ENCODE data around the gene SLC4A9. TPM values are rescaled to one million over a fixed set of nuclear protein-coding genes. Genes with fewer than 3 reads are reported as not detected.

SLC4A9 gene, protein sequence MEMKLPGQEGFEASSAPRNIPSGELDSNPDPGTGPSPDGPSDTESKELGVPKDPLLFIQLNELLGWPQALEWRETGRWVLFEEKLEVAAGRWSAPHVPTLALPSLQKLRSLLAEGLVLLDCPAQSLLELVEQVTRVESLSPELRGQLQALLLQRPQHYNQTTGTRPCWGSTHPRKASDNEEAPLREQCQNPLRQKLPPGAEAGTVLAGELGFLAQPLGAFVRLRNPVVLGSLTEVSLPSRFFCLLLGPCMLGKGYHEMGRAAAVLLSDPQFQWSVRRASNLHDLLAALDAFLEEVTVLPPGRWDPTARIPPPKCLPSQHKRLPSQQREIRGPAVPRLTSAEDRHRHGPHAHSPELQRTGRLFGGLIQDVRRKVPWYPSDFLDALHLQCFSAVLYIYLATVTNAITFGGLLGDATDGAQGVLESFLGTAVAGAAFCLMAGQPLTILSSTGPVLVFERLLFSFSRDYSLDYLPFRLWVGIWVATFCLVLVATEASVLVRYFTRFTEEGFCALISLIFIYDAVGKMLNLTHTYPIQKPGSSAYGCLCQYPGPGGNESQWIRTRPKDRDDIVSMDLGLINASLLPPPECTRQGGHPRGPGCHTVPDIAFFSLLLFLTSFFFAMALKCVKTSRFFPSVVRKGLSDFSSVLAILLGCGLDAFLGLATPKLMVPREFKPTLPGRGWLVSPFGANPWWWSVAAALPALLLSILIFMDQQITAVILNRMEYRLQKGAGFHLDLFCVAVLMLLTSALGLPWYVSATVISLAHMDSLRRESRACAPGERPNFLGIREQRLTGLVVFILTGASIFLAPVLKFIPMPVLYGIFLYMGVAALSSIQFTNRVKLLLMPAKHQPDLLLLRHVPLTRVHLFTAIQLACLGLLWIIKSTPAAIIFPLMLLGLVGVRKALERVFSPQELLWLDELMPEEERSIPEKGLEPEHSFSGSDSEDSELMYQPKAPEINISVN
- total RNA-seq (not detected in 2 replicates), polyA plus RNA-seq (0.06 TPM in 1 of 2 replicates, not detected in the other)

DNA sequence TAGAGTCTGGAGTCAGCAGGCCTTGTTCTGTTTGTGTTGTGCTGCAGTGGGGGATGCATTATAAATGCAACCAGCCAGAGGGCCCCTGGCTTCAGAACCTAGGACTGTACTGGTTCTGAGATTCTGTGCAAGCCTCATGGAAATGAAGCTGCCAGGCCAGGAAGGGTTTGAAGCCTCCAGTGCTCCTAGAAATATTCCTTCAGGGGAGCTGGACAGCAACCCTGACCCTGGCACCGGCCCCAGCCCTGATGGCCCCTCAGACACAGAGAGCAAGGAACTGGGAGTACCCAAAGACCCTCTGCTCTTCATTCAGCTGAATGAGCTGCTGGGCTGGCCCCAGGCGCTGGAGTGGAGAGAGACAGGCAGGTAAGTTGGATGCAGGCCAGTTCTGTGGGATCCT is at the start of gene SLC4A9:
Gene SLC4A9, plus strand, starts transcription at position 94 of the 400 bp plus-strand sequence. Its CDS starts 43 bp downstream, at position 137.
- TF ChIP-seq, protein P1, sequence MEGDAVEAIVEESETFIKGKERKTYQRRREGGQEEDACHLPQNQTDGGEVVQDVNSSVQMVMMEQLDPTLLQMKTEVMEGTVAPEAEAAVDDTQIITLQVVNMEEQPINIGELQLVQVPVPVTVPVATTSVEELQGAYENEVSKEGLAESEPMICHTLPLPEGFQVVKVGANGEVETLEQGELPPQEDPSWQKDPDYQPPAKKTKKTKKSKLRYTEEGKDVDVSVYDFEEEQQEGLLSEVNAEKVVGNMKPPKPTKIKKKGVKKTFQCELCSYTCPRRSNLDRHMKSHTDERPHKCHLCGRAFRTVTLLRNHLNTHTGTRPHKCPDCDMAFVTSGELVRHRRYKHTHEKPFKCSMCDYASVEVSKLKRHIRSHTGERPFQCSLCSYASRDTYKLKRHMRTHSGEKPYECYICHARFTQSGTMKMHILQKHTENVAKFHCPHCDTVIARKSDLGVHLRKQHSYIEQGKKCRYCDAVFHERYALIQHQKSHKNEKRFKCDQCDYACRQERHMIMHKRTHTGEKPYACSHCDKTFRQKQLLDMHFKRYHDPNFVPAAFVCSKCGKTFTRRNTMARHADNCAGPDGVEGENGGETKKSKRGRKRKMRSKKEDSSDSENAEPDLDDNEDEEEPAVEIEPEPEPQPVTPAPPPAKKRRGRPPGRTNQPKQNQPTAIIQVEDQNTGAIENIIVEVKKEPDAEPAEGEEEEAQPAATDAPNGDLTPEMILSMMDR (IDR thresholded peaks at IDR 0.05; ENCODE audit: low read depth, low read length) = no peak
- Histone ChIP-seq H3K27me3 (peaks cover 12% of the 10 kb centered on the region), H3K4me1 (ENCODE audit: low read depth) (no peaks in the 10 kb centered on the region), H3K27ac (no peak within 1 kb of the TSS), H3K36me3 (no peaks in the 10 kb centered on the region), H3K9me3 (ENCODE audit: low read depth) (no peaks in the 10 kb centered on the region), H3K4me3 (no peak within 1 kb of the TSS)
- DNase-seq (ENCODE audit: low read depth in 1 of 2, low spot score in 1 of 2) = no peak

DNA sequence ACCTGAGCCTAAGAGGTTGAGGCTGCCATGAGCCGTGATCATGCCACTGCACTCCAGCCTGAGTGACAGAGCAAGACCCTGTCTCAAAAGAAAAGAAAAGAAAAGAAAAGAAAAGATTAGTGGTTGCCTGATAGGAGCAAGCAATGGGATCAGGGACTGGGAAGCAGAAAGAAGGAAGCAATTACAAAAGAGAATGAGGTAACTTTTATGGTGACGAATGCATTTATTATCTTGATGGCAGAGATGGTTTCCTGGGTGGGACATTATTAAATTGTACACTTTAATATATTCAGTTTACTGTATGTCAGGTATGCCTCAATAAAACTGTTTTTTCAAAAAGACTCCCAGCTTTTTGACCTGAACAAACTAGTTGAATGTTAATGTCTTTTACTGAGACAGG is 49.6 kb upstream of the SLC4A9 start:
- H3K4me1 ChIP-seq (ENCODE audit: low read depth) = peaks cover 20% of the 10 kb centered on the region
- H3K27ac ChIP-seq = peak overlapping the region; percentile 50
- H3K4me3 ChIP-seq = no peak overlapping the region
- no peaks in the 10 kb centered on the region for H3K36me3 ChIP-seq
- DNase-seq (ENCODE audit: low read depth in 1 of 2, low spot score in 1 of 2) = no peak
- no peaks in the 10 kb centered on the region for H3K9me3 ChIP-seq (ENCODE audit: low read depth)
- TF ChIP-seq, protein P1 (IDR thresholded peaks at IDR 0.05; ENCODE audit: low read depth, low read length) = no peak
- H3K27me3 ChIP-seq = no peaks in the 10 kb centered on the region

DNA sequence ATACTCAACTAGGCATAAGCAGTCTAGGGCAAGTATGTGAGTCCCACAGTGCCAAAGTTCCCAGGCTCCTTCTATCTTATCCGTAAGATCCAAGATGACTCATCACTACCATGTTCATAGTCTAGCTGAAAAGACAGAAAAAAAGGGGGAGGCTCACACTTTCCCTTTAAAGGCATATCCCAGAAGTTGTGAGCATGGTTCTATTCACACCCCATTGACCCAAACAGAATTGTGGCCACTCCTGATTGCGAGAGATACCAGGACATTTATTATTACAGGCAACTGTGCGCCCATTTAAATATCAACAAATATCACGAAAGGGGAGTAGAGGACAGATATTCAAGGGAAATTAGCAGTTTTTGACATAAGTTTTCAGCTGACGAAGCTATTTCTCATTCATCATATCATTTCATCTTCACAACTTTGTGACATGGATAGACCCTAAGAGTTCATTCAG is 49.0 kb upstream of the SLC4A9 start:
- Histone ChIP-seq H3K27me3 (no peaks in the 10 kb centered on the region), H3K9me3 (ENCODE audit: low read depth) (no peaks in the 10 kb centered on the region), H3K27ac (peak overlapping the region; percentile 50), H3K4me3 (no peak overlapping the region), H3K36me3 (no peaks in the 10 kb centered on the region), H3K4me1 (ENCODE audit: low read depth) (peaks cover 20% of the 10 kb centered on the region)
- TF ChIP-seq, protein P1 (IDR thresholded peaks at IDR 0.05; ENCODE audit: low read depth, low read length) = no peak
- peak in 1 of 2 donors; percentile 86 for DNase-seq (ENCODE audit: low read depth in 1 of 2, low spot score in 1 of 2)

DNA sequence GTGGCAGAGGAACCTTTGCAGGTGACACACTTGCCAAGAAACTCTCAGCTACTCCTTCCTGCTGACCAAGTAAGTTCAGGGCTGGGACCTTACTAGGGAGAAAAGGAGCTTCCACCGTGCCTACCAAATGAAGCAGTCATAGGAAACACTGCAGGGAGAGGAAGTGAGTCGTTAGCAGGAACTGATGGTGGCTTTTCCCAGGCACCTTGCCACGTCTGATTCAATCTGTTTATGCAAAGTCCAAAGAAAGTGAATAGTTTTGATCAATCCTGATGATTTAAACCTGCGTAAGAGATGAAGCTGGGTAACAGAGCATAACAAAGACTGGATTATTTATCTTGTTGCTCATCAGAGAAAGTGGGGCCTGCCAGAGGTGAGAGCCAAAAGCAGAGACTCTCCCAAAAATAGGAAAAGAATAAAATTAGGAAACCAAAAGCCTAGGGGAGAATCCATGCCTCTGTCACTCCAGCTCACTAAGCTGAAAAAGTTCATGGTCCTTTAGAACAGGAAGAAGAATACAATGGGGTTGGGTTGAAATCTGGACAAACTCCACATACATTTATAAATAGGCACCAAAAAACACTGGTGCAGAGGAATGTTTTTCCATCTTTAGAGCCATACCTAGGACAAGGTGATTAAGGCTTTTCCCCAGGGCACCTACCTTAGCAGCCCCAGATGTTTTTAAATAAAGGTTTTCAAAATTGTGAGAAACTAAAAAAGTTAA is 47.8 kb upstream of the SLC4A9 start:
- H3K9me3 ChIP-seq (ENCODE audit: low read depth) = no peaks in the 10 kb centered on the region
- DNase-seq (ENCODE audit: low read depth in 1 of 2, low spot score in 1 of 2) = peak in 1 of 2 donors; percentile 74
- peaks cover 20% of the 10 kb centered on the region for H3K4me1 ChIP-seq (ENCODE audit: low read depth)
- TF ChIP-seq, protein P1 (IDR thresholded peaks at IDR 0.05; ENCODE audit: low read depth, low read length) = no peak
- H3K36me3 ChIP-seq = no peaks in the 10 kb centered on the region
- no peak overlapping the region for H3K27ac ChIP-seq
- H3K27me3 ChIP-seq = no peaks in the 10 kb centered on the region
- no peak overlapping the region for H3K4me3 ChIP-seq

DNA sequence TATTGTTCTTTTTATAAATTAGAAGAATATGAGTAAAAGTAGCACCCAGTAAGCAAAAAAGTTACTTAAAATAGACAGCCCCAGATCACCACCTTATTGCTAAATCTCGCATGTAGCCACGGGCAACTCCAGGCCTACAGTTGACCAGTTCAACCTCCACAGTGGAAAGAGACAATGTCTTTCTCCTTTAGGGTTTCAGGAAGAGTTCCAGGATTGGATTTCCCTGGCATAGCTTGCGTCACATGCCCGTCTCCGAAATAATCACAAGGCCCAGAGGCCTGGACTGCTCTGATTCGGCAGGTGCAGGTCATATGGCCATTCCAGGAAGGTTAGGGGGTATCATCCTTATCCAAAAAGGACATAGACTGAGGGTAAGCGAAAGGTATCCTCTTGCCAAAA is 47.2 kb upstream of the SLC4A9 start:
- TF ChIP-seq, protein P1 (IDR thresholded peaks at IDR 0.05; ENCODE audit: low read depth, low read length) = no peak
- no peaks in the 10 kb centered on the region for H3K36me3 ChIP-seq
- DNase-seq (ENCODE audit: low read depth in 1 of 2, low spot score in 1 of 2) = no peak
- no peak overlapping the region for H3K27ac ChIP-seq
- H3K4me3 ChIP-seq = no peak overlapping the region
- H3K27me3 ChIP-seq = no peaks in the 10 kb centered on the region
- H3K4me1 ChIP-seq (ENCODE audit: low read depth) = peaks cover 20% of the 10 kb centered on the region
- H3K9me3 ChIP-seq (ENCODE audit: low read depth) = no peaks in the 10 kb centered on the region

All from cardiac muscle cell (in vitro differentiated cells and primary cell).